Fibroblast of pulmonary artery (primary cell): Measurements from ENCODE around the gene APRT.

ENCODE experiments used
- DNase-seq: peaks from one replicate; pipeline ENCODE4 v3.0.0-alpha.2; 2010; ENCODE audit warnings: low read depth
- H3K4me3 ChIP-seq: replicated peaks from 2 replicates; pipeline ENCODE4 v1.5.1; 2011; ENCODE audit warnings: low read depth, mild to moderate bottlenecking, control low read depth, low read length, moderate library complexity
- CTCF ChIP-seq: IDR thresholded peaks from 2 replicates; pipeline ENCODE4 v1.5.1; 2011; ENCODE audit warnings: mild to moderate bottlenecking, control low read depth, low read length, inconsistent platforms; ENCODE audit errors: missing control alignments

The APRT gene

GRCh38 chr16:88842308-88842756 is 30.6 kb upstream of the APRT start:
- H3K4me3 ChIP-seq: no peak overlapping the region
- no peak for DNase-seq
- TF ChIP-seq CTCF: no peak

GRCh38 chr16:88841521-88842307 is 30.0 kb upstream of the APRT start:
- no peak for DNase-seq
- TF ChIP-seq CTCF: no peak
- no peak overlapping the region for H3K4me3 ChIP-seq

GRCh38 chr16:88840600-88841215 is 29.0 kb upstream of the APRT start:
- no peak overlapping the region for H3K4me3 ChIP-seq
- no peak for TF ChIP-seq CTCF
- DNase-seq: no peak

DNA sequence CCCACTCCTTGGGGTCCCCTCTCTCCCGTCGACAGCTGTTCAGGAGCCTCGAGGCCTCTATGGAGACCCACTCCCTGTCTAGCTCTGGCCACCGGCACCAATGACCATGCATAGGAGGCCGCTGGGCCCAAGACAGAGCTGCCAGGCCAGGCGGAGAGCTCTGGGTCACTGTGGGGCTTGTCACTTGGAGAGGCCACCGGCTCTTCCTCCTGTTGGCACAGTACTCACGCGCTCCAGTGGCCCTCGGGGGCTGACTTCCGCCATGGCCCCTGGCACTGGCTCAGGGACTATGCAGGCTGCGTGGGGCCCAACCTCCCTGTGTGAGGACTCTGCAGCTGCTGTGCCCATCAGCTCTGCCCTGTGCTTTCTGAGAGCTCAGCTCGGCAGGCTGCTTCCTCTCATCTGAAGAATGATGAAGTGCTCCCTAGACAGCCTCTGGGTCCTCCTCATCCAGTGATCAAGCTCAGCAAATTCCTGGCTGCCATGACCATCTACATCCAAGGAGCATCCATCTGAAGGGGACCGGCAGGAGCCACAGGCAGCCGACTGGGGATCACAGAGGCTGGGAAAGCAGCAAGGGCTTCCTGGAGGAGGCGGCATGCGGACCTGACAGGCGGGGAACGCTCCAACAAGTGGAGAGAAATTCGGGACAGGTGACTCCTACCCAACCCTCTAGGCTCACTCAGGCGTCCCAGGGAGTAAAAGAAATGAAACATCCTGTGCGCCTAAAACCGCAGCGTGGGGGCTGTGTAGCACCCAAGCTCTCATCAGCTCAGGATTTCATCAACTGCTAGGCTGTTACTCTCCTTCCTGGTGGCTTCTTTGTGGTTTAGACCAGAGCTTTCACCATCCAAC is 28.2 kb upstream of the APRT start:
- DNase-seq: no peak
- no peak for TF ChIP-seq CTCF
- H3K4me3 ChIP-seq: no peak overlapping the region

- H3K4me3 ChIP-seq: no peak overlapping the region
- no peak for DNase-seq
- no peak for TF ChIP-seq CTCF
Observed at GRCh38 chr16:88839026-88839529, 27.4 kb upstream of the APRT start.

DNA sequence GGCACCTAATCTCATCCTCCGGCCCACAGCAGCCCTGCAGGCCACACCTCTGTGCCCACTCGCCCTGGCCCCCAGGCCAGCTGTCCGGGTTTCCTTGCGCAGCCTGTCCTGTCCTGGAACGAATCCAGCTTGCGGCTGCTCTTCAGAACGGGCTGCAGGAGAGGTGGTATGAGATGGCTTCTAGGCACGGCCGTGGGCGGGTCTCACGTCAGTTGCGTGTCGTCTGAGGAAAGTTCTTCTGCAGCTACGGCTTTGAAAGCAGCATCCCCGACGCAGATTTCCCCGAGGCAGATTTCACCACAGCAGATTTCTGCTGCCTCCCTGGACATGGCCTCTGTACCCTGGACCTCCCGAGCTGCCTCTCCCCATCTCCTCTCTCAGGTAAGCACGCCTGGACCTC is 26.8 kb upstream of the APRT start:
- no peak for DNase-seq
- TF ChIP-seq CTCF: no peak
- no peak overlapping the region for H3K4me3 ChIP-seq
